Stimulated activated CD4-positive, alpha-beta T cell treated with anti-CD3 and anti-CD28 coated beads, Interleukin-12 subunit alpha, Interleukin-12 subunit beta, amount 100 ng/mL, for 4 hours (primary cell): ENCODE measurements around the gene RNF17.
A peak's percentile ranks its signal among the peaks of the same experiment; 100 is the strongest.

Source experiments
- DNase-seq: peaks from one replicate; pipeline ENCODE4 v3.0.0-alpha.2; 2020

RNF17 gene

DNA sequence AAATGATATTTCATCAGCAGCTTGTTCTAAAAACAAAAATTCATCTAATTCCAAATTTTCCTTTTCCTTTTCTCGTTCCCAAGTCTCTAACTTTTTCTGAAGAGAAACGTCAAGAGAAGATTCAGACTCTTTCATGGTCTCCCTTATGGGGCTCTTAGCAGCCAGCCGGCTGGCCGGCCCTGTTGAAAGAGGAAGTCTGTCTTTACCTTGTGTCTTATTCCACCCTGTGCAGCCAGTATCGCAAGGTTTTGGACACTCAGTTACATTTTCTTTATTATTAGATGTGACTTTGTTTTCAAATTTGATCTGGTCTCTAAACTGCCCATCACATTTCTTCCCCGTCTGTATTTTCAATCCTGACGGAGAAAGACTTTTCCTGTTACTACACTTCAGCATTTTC lies 142.3 kb downstream of the RNF17 start:
- no peak for DNase-seq

DNA sequence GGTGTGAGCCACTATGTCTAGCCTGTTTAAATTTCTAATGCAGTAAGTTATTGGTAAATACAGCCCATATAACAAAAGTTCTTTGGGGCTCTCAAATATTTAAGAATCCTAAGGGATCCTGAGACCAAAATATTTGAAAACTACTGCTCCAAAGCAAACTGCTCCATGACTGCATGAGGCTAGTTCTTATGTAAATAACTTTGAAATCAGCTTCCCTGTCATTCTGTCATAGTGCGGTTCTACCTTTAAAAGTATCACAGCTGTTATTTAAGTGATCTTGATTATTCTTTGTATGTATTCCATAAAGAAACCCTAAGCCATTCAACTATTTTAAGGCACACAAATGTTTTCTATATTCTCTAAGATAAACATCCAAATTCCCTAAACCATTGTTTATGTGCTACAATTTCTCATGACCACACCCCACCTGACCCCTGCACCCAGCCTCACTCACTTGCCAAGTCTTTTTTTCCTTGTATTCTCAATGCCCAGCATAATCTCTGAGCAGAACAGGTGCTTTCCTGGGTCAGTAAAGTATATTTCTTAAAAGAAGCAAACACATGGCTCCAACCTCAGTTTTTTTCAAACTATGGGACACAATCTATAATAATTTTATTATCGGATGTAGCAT lies 146.6 kb downstream of the RNF17 start:
- DNase-seq: no peak

DNA sequence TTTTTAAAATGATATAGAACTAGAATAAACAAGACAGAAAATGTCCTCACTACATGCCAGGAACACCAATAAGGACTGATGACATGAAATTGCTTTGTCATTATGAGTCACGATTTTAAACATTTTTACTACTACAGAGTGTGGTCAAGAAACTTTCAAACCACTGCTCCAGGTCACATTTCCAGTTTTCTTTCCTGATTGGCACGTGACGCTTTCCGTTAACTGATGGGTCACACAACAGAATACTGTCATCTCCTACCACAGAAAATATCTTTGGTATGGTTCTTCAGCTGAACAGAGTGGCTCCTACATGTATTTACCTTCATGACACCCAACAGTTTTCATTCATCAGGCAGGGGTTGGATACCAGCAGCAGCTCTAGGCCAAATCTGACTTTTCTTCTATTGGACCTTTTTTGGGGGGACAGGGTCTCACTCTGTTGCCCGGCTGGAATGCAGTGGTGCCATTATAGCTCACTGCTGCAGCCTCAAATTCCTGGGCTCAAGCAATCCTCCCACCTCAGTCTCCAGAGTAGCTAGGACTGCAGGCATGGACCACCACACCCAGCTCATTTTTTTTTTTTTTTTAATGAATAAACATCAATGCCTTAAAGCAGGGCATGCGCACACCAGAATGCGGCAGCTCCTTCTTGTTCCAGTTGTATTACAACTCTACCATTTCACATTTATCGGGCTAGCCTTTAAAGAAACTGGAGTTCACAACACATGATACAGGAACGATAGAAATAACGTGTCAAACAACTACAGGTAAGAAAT lies 147.4 kb downstream of the RNF17 start:
- DNase-seq: no peak

DNA sequence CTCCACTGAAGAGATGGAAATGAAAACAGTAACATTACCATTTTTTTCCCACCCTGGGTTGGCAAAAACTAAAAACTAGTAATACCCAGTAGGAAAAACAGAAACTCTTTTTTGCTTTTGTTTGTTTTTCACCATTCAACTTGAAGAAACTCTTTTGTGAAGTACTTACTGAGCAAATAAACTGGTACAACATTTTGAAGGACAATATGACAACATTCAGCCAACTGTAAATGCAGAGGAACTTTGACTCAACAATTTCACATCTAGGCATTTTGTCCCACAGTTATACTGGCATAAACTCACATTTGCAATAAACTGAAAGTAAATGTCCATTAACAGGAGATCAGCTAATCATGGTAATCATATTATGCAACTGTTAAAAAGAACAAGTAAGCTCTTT lies 152.5 kb downstream of the RNF17 start:
- DNase-seq: no peak

DNA sequence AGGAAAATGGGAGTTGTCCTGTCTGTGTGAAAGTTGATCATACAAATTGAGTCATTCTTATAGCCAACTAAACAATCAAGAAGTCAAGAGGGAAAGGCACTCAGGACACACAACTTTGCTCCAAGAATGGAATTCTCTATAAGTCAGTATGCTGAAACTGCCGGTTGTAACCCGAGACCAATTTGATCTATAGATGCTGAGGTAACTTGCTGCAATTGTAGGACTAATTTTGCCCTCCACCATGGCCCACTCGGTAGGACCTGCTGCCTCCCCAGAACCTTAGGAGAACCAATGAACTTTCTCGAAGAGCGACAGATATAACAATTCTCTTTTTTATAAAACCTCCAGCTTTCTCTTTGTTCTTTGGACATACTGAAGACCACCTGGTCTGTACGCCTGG lies 157.0 kb downstream of the RNF17 start:
- DNase-seq: no peak

DNA sequence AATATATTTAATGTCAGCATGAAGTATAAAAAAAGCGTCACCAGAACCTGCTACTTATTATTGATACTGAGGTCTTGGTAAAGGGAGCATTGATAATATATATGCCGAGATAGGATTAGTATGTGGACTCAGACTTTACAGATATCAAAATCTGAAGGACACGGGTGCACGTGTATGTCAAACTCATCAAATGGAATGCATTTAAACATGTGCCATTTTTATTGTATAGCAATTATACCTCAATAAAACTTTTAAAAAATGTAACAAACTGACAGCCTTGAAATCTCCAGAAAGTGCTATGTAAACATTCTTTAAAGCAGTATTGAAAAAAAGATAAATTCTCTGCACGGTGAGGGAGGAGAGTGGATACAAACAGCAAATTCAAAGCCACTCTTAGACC lies 157.9 kb downstream of the RNF17 start:
- no peak for DNase-seq

DNA sequence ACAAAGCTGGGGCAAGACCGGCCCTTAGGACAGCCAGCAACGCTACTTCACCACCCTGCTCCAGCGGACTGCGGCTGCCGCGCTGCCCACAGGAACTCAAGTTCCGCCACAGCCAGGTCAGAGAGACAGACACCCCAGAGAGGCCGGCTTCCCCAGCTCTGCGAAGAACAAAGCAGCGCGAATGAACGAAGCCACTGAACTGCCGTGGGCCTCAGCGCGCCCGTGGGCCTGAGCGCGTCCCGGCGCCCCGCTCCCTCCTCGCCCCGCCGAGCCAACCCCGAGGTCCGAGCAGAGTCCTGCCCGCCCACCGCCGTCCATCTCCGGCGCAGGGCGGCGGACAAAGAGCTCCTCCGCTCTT lies 158.4 kb downstream of the RNF17 start:
- DNase-seq: no peak

DNA sequence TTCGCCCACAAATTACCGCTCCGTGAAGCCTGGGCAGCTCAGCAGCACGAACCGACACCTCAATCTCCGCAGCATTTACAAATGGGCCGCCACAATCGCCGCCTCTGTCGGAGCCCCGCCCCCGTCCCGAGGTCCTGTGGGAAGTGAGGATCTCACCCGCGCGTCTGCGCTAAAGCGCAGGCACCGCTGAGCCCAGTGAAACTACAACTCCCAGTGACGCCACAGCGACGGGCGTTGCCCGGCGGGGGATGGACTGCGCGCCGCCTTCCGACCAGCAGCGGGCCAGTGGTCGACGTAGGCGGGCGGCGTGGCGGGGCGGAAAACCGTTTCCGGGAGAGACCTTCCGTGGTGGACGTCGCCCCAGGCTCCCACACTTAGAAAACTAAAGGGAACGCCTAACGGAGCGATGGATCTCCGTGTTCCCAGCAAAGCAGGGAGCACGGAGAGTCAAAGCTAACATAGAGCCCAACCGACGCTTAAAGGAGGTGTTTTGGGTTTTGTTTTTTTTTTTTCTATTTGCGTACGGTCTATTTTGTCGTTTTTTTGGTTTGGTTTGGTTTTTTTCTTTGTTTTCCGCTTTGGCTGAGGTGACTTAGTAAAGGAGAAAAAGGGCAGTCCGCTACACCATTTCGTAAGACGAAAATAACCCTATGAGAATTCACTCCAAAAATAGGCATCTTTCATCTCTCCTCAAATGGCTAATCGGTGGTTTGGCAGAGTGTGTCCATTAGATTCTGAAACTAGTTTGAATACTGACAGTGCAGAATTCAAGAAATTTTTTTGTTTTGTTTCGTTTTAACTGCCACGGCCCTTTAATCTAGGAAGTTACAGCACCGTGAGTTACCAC lies 159.0 kb downstream of the RNF17 start:
- peak; percentile 92 for DNase-seq

DNA sequence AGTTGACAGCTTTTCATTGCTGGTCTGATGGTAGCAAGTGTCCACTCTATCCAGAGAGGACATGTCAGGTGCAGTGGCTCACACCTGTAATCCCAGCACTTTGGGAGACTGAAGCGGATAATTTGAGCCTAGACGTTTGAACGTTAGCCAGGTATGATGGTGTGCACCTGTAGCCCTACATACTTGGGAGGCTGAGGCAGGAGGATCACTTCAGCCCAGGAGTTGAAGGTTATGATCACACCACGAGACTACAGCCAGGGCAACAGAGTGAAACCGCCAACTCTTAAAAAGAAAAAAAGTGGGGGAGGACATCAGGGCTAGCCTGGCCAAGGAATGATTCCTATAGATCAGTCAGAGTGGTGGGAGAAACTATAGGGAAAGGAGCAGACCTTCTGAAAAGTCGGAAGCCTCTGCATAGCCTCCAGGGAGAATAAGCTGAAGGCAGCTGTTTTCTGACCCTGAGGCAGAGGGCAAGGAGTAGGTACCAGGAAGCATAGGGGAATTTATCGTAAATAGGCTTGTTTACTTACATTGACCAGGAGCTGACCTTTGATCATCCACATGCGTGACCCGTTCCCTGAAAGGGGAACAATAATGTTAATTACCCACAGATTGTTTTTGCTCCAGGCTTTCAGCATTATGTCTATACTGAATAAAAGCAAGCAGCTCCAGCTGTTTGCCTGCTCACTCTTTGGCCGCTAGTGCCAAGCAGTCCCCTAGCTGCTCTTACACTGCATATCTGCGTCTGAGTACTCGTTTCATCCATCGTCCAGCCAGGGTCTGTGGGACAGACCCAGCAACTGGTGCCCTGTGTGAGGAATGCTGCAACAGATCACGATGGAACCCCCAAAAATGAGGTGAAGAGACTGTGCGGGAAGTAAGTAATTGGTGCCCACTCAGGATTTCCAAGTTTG lies 161.6 kb downstream of the RNF17 start:
- DNase-seq: no peak

DNA sequence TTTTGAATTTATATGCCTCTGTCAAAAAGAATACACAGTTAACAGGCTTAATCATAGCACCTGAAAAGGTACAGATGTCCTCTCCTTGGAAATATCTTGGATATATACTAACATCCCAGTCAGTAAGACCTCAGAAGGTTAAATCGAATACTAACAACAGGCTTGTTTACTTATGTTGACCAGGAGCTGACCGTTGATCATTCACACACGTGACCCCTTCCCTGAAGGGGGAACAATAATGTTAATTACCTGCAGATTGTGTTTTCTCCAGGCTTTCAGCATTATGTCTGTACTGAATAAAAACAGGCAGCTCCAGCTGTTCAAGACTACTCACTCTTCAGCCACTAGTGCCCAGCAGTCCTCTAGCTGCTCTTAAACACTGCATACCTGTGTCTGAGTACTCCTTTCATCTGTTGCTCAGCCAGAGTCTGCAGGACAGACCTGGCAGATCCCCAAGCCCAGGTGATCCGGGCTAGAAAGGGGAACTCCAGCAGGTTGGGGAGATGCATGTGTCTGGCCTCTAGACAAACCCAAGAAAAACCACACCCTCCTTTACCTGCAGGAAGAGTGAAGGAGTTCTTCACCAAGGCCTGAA lies 163.9 kb downstream of the RNF17 start:
- DNase-seq: no peak

DNA sequence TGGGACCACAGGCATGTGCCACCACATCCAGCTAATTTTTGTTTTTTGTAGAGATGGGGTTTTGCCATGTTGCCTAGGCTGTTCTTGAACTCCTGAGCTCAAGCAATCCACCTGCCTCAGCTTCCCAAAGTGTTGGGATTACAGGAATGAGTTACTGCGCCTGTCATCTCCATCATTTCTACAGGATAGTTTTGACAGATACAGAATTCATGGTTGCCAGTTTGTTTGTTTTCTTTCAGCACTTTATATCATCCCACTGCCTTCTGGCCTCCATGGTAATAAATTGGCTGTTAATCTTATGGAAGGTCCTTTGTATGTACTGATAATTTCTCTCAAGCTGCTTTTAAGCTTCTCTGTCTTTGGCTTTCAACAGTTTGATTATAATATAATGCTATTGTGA lies 165.2 kb downstream of the RNF17 start:
- DNase-seq: no peak
